Measurements from ENCODE around the gene SLC25A17. TPM values are rescaled to one million over a fixed set of nuclear protein-coding genes. Genes with fewer than 3 reads are reported as not detected.

The SLC25A17 gene
- total and polyA plus RNA-seq, 2 donors from 2014 or later, result 15.3 to 23.8 TPM

- Histone ChIP-seq H3K27me3 (ENCODE audit: control insufficient read depth, insufficient read depth, low read length) (no peaks in the 10 kb centered on the region), H3K27ac (ENCODE audit: low read depth in 2 of 2, low read length in 2 of 2) (no peak overlapping the region), H3K9me3 (ENCODE audit: control insufficient read depth in 2 of 3, insufficient read depth in 1 of 3, low read length in 3 of 3) (no peaks in the 10 kb centered on the region), H3K9ac (ENCODE audit: low read length in 3 of 3) (no peak overlapping the region), H3K4me3 (ENCODE audit: low read length in 3 of 3) (no peak overlapping the region), H3K4me1 (ENCODE audit: control insufficient read depth in 2 of 3, insufficient read depth in 2 of 3, low read depth in 1 of 3, low read length in 3 of 3) (peaks cover 3 to 7% (median 3%) of the 10 kb centered on the region in 3 donors), H3K36me3 (ENCODE audit: control insufficient read depth in 2 of 3, insufficient read depth in 3 of 3, low read length in 3 of 3) (no peaks in the 10 kb centered on the region)
- DNase-seq, result no peak
- FAIRE-seq, result no peak
- no peak for TF ChIP-seq CTCF (IDR thresholded peaks at IDR 0.05; ENCODE audit: borderline replicate concordance, extremely low read depth, insufficient read depth)
- intact Hi-C loops (cut with DNase I), result no loop called here
Measured at GRCh38 chr22:40727964-40728615, 91.1 kb downstream of the SLC25A17 start.

- DNase-seq, result no peak
- Histone ChIP-seq H3K27ac (ENCODE audit: low read depth in 2 of 2, low read length in 2 of 2) (no peak overlapping the region), H3K9me3 (ENCODE audit: control insufficient read depth in 2 of 3, insufficient read depth in 1 of 3, low read length in 3 of 3) (no peaks in the 10 kb centered on the region), H3K4me3 (ENCODE audit: low read length in 3 of 3) (no peak overlapping the region), H3K27me3 (ENCODE audit: control insufficient read depth, insufficient read depth, low read length) (no peaks in the 10 kb centered on the region), H3K4me1 (ENCODE audit: control insufficient read depth in 2 of 3, insufficient read depth in 2 of 3, low read depth in 1 of 3, low read length in 3 of 3) (peaks cover 3 to 7% (median 3%) of the 10 kb centered on the region in 3 donors), H3K36me3 (ENCODE audit: control insufficient read depth in 2 of 3, insufficient read depth in 3 of 3, low read length in 3 of 3) (no peaks in the 10 kb centered on the region), H3K9ac (ENCODE audit: low read length in 3 of 3) (no peak overlapping the region)
- intact Hi-C loops (cut with DNase I), result no loop called here
- TF ChIP-seq CTCF (IDR thresholded peaks at IDR 0.05; ENCODE audit: borderline replicate concordance, extremely low read depth, insufficient read depth), result no peak
- FAIRE-seq, result no peak
Measured at GRCh38 chr22:40727070-40727963, 91.8 kb downstream of the SLC25A17 start.

GRCh38 chr22:40726514-40726913, 92.6 kb downstream of the SLC25A17 start:
- no peak for TF ChIP-seq CTCF (IDR thresholded peaks at IDR 0.05; ENCODE audit: borderline replicate concordance, extremely low read depth, insufficient read depth)
- Histone ChIP-seq H3K36me3 (ENCODE audit: control insufficient read depth in 2 of 3, insufficient read depth in 3 of 3, low read length in 3 of 3) (no peaks in the 10 kb centered on the region), H3K9me3 (ENCODE audit: control insufficient read depth in 2 of 3, insufficient read depth in 1 of 3, low read length in 3 of 3) (no peaks in the 10 kb centered on the region), H3K9ac (ENCODE audit: low read length in 3 of 3) (no peak overlapping the region), H3K27me3 (ENCODE audit: control insufficient read depth, insufficient read depth, low read length) (no peaks in the 10 kb centered on the region), H3K4me1 (ENCODE audit: control insufficient read depth in 2 of 3, insufficient read depth in 2 of 3, low read depth in 1 of 3, low read length in 3 of 3) (peaks cover 3 to 7% (median 3%) of the 10 kb centered on the region in 3 donors), H3K4me3 (ENCODE audit: low read length in 3 of 3) (no peak overlapping the region), H3K27ac (ENCODE audit: low read depth in 2 of 2, low read length in 2 of 2) (no peak overlapping the region)
- no peak for FAIRE-seq
- intact Hi-C loops (cut with DNase I), result no loop called here
- no peak for DNase-seq

Measured in kidney (tissue), 14 donors.